ELR (cell line): ENCODE results near the gene C3orf20.

Experiments used
- DNase-seq: peaks from one replicate; pipeline ENCODE4 v3.0.0-alpha.2; 2015; ENCODE audit warnings: low read depth

Gene C3orf20

GRCh38 chr3:14816359-14816758, 141.4 kb downstream of the C3orf20 start:
- DNase-seq: no peak

GRCh38 chr3:14818804-14819500, 144.0 kb downstream of the C3orf20 start, which contains the start of gene FGD5:
FGD5 (plus strand) TSS chr3:14818962; CDS start chr3:14819072, 110 bp downstream.
- DNase-seq: no peak

GRCh38 chr3:14819671-14820070, 144.7 kb downstream of the C3orf20 start:
- no peak for DNase-seq

- no peak for DNase-seq
These were observed 145.2 kb downstream of the C3orf20 start for GRCh38 chr3:14820156-14820555.

- DNase-seq: no peak
These were observed 146.2 kb downstream of the C3orf20 start for GRCh38 chr3:14821151-14821550.

- DNase-seq: no peak
These were observed 147.2 kb downstream of the C3orf20 start for GRCh38 chr3:14822134-14822533.
